Kidney epithelial cell (primary cell): ENCODE measurements around the gene LBHD2. TPM values are rescaled to one million over a fixed set of nuclear protein-coding genes. Genes with fewer than 3 reads are reported as not detected.

ENCODE experiments used
- DNase-seq: peaks from one replicate; pipeline ENCODE4 v3.0.0-alpha.2; 2010; ENCODE audit warnings: low read depth
- H3K27me3 ChIP-seq: 2 replicates; pipeline ENCODE4 v1.6.0; 2011; ENCODE audit warnings: low read length; ENCODE audit not compliant: control insufficient read depth, insufficient read depth
- H3K36me3 ChIP-seq: 2 replicates; pipeline ENCODE4 v1.5.1; 2011; ENCODE audit warnings: low read length; ENCODE audit not compliant: control insufficient read depth, insufficient read depth
- H3K4me3 ChIP-seq: 2 replicates; pipeline ENCODE4 v1.5.1; 2011; ENCODE audit warnings: low read depth, mild to moderate bottlenecking, control low read depth, low read length
- total RNA-seq: library from RNA; depleted of rRNA; stranded (reverse); fragments of >200 nt; gene quantifications from 2 replicates; pipeline ENCODE4 v1.2.3, GENCODE V29; 2015
- TF ChIP-seq, protein P1 (sequence below): IDR thresholded peaks from 2 replicates; pipeline ENCODE4 v1.5.1; 2011; ENCODE audit warnings: mild to moderate bottlenecking, moderate library complexity, low read length, control low read depth, inconsistent platforms; ENCODE audit not compliant: insufficient read depth, poor library complexity, severe bottlenecking

LBHD2 gene
- total RNA-seq, 1 donor from 2014 or later: not detected

DNA sequence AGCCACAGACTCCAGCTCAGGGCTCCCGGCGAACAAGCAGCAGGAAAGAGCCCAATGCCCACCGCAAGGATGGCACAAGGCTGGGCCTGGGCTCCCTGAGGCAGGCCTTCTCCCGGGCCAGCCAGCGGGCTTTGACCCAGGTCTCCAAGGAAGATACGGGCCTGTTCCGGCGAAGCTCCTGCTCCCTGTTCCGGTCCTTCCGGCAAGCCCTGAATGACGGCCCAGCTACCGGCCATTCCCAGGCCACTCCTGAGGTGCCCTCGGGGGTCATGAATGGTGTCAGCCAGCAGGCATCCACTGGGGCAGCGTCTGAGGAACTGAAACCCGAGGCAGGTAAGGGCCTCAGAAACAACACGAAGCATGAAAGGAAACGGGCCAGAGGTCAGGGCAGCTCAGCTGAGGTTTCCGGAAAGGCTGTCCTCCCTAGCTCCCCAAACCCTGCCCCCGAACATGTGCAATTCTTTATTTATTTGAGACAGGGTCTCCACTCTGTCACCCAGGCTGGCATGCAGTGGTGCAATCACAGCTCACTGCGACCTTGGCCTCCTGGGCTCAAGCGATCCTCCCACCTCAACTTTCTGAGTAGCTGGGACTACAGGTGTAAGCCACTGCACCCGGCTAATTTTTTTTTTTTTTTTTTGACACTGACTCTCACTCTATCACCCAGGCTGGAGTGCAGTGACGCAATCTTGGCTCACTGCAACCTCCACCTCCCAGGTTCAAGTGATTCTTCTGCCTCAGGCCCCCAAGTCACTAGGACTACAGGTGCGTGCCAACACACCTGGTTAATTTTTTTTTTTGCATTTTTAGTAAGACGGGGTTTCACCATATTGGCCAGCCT is 16.5 kb downstream of the LBHD2 start:
- Histone ChIP-seq H3K36me3 (no peaks in the 10 kb centered on the region), H3K27me3 (peaks cover 43% of the 10 kb centered on the region), H3K4me3 (no peak overlapping the region)
- TF ChIP-seq, protein P1, sequence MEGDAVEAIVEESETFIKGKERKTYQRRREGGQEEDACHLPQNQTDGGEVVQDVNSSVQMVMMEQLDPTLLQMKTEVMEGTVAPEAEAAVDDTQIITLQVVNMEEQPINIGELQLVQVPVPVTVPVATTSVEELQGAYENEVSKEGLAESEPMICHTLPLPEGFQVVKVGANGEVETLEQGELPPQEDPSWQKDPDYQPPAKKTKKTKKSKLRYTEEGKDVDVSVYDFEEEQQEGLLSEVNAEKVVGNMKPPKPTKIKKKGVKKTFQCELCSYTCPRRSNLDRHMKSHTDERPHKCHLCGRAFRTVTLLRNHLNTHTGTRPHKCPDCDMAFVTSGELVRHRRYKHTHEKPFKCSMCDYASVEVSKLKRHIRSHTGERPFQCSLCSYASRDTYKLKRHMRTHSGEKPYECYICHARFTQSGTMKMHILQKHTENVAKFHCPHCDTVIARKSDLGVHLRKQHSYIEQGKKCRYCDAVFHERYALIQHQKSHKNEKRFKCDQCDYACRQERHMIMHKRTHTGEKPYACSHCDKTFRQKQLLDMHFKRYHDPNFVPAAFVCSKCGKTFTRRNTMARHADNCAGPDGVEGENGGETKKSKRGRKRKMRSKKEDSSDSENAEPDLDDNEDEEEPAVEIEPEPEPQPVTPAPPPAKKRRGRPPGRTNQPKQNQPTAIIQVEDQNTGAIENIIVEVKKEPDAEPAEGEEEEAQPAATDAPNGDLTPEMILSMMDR: no peak
- DNase-seq: no peak

DNA sequence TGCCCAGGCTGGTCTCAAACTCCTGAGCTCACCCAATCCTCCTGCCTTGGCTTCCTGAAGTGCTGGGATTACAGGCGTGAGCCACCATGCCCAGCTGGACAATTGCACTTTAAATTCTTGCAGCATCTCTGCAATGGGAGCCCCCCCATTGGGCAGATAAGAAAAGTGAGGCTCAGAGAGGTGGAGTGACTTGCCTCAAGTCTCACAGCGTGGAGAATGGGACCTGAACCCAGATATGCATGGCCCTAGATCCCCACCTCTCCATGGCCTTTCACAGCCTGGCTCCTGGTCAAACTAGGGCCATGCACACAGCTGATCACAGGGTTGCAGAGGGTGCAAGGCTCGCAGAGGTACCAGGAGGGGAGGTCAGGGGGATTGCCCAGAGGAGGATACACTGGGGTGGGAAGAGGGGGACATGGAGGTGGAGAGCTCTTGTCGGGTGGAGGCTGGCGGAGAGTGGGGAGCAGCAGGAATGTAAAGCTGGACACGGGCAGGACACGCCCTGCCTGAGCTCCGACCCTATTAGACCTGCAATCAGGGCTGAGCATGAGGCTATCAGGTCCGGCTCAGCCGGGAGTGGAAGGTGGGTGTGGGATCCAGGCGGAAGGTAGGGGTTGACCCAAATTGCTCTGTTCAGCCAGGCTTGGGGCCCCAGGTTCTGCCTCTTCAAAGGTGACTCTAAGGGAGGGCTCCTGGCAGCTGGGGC is 17.4 kb downstream of the LBHD2 start:
- Histone ChIP-seq H3K36me3 (no peaks in the 10 kb centered on the region), H3K27me3 (peaks cover 43% of the 10 kb centered on the region), H3K4me3 (no peak overlapping the region)
- DNase-seq: no peak
- TF ChIP-seq, protein P1: no peak

DNA sequence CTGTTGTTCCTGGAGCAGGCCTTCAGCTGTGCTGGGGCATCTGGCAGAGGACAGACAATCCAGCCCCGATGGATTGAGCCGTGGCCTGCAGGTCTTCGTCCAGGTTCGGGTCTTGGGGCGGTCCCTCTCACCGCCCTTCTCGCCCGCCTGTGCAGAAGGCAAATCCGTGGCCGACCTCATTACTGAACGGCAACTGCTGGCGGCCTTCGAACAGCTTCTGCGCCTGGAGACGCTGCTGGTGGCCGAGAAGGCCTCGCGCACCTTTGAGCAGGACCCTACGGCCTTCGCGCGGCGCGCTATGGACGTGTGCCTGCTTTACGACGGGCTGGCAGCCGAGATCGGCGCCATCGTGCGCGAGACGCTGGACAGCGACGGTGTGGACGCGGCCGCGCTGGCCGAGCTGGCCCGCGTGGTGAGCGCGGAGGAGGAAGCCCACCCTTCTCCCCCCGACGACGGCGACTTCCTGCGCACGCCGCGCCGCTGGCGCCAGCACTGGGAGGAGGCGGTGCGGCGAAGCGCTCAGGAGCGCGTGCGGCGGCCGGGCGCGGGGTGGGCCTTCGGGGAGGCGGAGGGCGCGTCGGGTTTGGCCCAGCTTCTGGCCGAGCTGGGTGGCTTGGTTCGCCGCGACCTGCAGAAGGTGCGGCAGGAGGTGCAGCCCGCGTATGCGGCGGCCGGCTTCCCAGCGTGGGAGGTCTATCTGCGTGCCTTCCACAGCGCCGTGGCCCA is 18.1 kb downstream of the LBHD2 start:
- Histone ChIP-seq H3K27me3 (peaks cover 43% of the 10 kb centered on the region), H3K36me3 (no peaks in the 10 kb centered on the region), H3K4me3 (no peak overlapping the region)
- TF ChIP-seq, protein P1: no peak
- no peak for DNase-seq

GRCh38 chr14:103102689-103103260 is 18.8 kb downstream of the LBHD2 start:
- H3K4me3 ChIP-seq: no peak overlapping the region
- TF ChIP-seq, protein P1: no peak
- no peaks in the 10 kb centered on the region for H3K36me3 ChIP-seq
- peaks cover 38% of the 10 kb centered on the region for H3K27me3 ChIP-seq
- no peak for DNase-seq

- TF ChIP-seq, protein P1: peak; percentile 46
These were observed 19.7 kb downstream of the LBHD2 start for GRCh38 chr14:103103461-103104388.

More at GRCh38 chr14:103103461-103104388, 19.7 kb downstream of the LBHD2 start:
- H3K27me3 ChIP-seq: peaks cover 36% of the 10 kb centered on the region
- no peak for DNase-seq
- H3K36me3 ChIP-seq: no peaks in the 10 kb centered on the region
- H3K4me3 ChIP-seq: no peak overlapping the region
